ENCODE results near the gene CD101. TPM values are rescaled to one million over a fixed set of nuclear protein-coding genes. Genes with fewer than 3 reads are reported as not detected.

CD101 gene
- total RNA-seq, 1 donor from 2014 or later = not detected

DNA sequence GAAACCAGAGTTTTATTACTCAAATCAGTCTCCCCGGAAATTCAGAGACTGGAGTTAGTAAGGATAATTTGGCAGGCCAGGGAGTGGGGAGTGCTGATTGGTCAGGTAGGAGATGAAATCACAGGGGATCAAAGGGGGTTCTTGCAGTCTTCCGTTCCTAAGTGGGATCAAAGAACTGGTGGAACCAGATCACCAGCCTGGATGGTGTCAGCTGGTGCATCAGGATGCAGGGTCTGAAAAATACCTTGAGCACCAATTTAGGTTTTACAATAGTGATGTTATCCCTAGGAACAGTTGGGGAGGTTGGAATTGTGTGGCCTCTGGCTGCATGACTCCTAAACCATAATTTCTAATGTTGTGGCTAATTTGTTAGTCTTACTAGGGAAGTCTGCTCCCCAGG lies 1.4 kb upstream of the CD101 start:
- intact Hi-C loops (cut with DNase I) = no loop called here
- Histone ChIP-seq H3K4me1 (no peaks in the 10 kb centered on the region), H3K4me3 (no peak overlapping the region), H3K36me3 (no peaks in the 10 kb centered on the region), H3K27ac (no peak overlapping the region), H3K9me3 (no peaks in the 10 kb centered on the region), H3K27me3 (no peaks in the 10 kb centered on the region)
- DNase-seq (ENCODE audit: low spot score in 2 of 2) = no peak
- TF ChIP-seq, protein P1, sequence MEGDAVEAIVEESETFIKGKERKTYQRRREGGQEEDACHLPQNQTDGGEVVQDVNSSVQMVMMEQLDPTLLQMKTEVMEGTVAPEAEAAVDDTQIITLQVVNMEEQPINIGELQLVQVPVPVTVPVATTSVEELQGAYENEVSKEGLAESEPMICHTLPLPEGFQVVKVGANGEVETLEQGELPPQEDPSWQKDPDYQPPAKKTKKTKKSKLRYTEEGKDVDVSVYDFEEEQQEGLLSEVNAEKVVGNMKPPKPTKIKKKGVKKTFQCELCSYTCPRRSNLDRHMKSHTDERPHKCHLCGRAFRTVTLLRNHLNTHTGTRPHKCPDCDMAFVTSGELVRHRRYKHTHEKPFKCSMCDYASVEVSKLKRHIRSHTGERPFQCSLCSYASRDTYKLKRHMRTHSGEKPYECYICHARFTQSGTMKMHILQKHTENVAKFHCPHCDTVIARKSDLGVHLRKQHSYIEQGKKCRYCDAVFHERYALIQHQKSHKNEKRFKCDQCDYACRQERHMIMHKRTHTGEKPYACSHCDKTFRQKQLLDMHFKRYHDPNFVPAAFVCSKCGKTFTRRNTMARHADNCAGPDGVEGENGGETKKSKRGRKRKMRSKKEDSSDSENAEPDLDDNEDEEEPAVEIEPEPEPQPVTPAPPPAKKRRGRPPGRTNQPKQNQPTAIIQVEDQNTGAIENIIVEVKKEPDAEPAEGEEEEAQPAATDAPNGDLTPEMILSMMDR (IDR thresholded peaks at IDR 0.05) = no peak

DNA sequence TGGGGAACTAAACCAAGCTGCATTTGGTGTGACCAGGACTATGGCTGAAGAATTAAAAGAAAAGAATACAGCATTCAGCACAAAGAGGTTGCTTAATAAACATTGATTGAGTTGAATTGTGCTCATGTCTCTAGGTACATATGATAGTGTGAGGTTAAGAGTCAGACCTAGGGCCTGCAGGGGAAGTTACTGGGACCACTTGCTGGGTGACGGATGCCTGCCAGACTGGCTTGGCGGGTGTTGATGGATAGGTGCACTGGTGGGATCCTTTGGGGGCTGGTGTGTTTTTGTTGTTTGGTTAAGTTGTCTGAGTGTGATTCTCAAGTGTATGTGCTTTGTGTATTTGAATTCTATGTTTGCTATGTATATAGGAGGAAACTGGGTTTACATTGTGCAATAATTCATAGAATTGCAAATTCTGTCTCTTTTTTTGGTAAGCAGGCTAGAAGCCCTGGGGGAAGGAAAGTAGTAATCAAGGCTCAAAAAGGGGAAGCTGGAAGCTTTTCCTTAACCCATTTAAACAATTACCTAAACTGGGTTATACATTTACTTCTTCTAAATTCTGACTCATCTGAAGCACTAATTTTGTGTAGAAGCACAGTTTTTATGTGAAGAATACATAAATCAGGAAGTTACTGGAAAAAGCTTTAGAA lies 1.8 kb downstream of the CD101 start:
- H3K4me3 ChIP-seq = no peak overlapping the region
- no peaks in the 10 kb centered on the region for H3K9me3 ChIP-seq
- no peak overlapping the region for H3K27ac ChIP-seq
- TF ChIP-seq, protein P1 (IDR thresholded peaks at IDR 0.05) = no peak
- no peaks in the 10 kb centered on the region for H3K27me3 ChIP-seq
- intact Hi-C loops (cut with DNase I) = no loop called here
- H3K36me3 ChIP-seq = no peaks in the 10 kb centered on the region
- no peak for DNase-seq (ENCODE audit: low spot score in 2 of 2)
- H3K4me1 ChIP-seq = no peaks in the 10 kb centered on the region

DNA sequence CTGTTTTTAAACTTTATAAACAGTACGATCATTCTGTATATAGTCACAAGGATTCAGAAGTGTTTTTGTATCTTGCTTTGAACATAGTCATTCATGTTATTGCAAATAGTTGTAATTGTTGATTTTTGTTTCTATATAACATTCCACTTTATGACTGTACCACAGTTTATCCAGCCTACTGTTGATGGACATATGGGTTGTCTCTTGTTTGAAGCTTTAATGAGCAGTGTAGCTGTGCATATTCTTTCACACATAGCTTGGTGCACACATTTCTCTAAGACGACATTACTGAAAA lies 6.1 kb downstream of the CD101 start:
- no peaks in the 10 kb centered on the region for H3K9me3 ChIP-seq
- DNase-seq (ENCODE audit: low spot score in 2 of 2) = no peak
- TF ChIP-seq, protein P1 (IDR thresholded peaks at IDR 0.05) = no peak
- intact Hi-C loops (cut with DNase I) = no loop called here
- no peaks in the 10 kb centered on the region for H3K27me3 ChIP-seq
- no peak overlapping the region for H3K27ac ChIP-seq
- no peak overlapping the region for H3K4me3 ChIP-seq
- H3K36me3 ChIP-seq = no peaks in the 10 kb centered on the region
- H3K4me1 ChIP-seq = no peaks in the 10 kb centered on the region

DNA sequence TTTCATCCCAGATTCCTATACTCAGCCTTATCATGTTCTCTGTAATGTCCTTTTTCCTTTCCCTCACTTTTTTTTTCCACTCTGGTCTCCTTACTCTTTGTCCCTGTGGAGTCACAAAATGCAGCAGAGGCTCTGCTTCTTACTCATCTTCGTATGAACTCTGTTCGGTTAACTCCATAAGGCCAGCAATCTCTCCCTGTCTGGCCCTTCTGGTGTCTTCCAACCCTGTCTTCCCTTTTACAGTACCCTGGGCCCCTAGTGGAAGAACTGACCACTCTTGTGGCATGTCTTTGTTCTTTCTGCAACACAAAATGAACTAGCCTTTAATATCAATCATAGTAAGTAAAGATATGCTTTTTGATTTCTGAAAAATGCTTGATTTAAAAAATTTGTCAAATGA lies 7.1 kb downstream of the CD101 start:
- intact Hi-C loops (cut with DNase I) = no loop called here
- TF ChIP-seq, protein P1 (IDR thresholded peaks at IDR 0.05) = no peak

DNA sequence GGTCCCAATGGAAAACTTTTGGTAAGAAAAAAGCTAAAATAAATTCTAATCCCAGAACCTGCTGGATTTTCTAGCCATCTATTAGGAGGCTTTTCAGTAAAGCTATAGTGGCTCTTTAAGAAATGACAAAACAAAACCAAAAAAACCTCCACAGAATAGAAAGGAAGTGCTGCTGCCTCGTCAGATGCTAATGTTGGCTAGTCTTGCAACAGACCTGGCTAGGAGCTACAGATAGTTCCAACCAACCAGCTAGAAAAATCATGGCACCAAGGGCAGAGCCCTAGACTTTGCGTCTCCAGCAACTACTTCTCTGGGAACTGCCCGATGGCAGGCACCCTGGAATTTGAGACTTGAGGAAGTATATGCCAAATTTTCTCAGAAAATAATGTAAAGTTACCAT lies 7.6 kb downstream of the CD101 start:
- H3K27ac ChIP-seq = no peak overlapping the region
- no peaks in the 10 kb centered on the region for H3K27me3 ChIP-seq
- no peak overlapping the region for H3K4me3 ChIP-seq
- H3K9me3 ChIP-seq = no peaks in the 10 kb centered on the region
- TF ChIP-seq, protein P1 (IDR thresholded peaks at IDR 0.05) = no peak
- no peaks in the 10 kb centered on the region for H3K36me3 ChIP-seq
- H3K4me1 ChIP-seq = no peaks in the 10 kb centered on the region
- DNase-seq (ENCODE audit: low spot score in 2 of 2) = no peak
- intact Hi-C loops (cut with DNase I) = no loop called here

More for the DNA sequence above, 7.1 kb downstream of the CD101 start:
- Histone ChIP-seq H3K4me1 (no peaks in the 10 kb centered on the region), H3K27me3 (no peaks in the 10 kb centered on the region), H3K4me3 (no peak overlapping the region), H3K36me3 (no peaks in the 10 kb centered on the region), H3K27ac (no peak overlapping the region), H3K9me3 (no peaks in the 10 kb centered on the region)
- DNase-seq (ENCODE audit: low spot score in 2 of 2) = no peak

All from ascending aorta (tissue), 2 donors.